ENCODE measurements around the gene CORIN. TPM values are rescaled to one million over a fixed set of nuclear protein-coding genes. Genes with fewer than 3 reads are reported as not detected.

CORIN gene
- total RNA-seq, 4 donors from 2014 or later, result 1.2 to 6.1 (median 2.5) TPM

DNA sequence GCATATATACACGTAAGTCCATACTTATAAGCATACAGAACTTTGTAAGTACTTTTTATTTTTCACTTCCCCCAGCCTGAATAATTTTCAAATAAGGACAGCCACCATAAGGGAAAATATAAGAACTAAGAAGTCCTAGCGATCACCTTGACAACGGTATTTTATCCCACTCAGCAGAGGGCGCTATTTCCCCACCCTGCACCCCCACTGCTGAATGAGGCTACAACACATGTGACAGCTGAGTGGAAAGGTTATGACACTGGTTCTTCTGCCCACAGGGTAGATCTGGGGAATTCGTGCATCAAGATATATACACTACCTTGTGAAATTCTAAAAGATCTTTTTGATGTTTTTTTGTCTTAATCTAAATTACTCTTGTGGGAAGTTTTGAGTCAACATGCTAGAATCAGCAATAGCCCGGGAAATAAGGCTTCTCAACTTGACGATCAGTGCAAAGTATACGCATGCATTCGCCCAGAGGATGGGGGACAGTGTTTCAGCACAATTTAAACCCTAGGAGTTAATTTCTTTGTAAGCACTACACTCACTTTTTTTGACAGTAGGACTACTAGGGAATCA, 151.5 kb downstream of the CORIN start:
- Histone ChIP-seq H3K4me1 (no peaks in the 10 kb centered on the region), H3K27ac (no peak overlapping the region), H3K27me3 (no peaks in the 10 kb centered on the region), H3K36me3 (no peaks in the 10 kb centered on the region), H3K4me3 (no peak overlapping the region), H3K9me3 (no peaks in the 10 kb centered on the region)
- no peak for DNase-seq (ENCODE audit: low spot score in 2 of 2)
- WGBS, result 54% methylated on average over 9 of the region's 9 CpGs
- TF ChIP-seq EP300 (IDR thresholded peaks at IDR 0.05) (no peak), CTCF (IDR thresholded peaks at IDR 0.05) (peak in 1 of 2 donors; percentile 53), POLR2A (IDR thresholded peaks at IDR 0.05) (no peak), POLR2AphosphoS5 (IDR thresholded peaks at IDR 0.05) (peak in 1 of 3 donors; percentile 12)

DNA sequence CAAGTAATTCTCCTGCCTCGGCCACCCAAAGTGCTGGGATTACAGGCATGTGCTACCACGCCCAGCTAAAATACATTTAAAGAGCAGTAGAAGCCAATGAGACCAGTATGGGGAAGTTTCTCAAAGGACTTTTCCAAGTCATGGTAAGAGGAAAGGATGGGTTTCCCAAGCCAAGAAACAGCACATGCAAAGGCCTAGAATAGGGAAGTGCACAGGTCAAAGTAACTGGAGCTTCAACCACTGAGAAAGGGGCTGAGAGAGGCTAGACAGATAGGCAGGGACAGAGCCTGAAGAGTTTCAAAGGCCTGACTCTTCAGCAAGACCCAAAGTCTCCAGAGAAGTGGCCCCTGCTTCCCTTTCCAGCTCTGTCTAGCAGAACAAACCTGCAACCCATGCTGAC, 162.1 kb downstream of the CORIN start:
- Histone ChIP-seq H3K27ac (no peak overlapping the region), H3K4me3 (no peak overlapping the region), H3K27me3 (no peaks in the 10 kb centered on the region), H3K36me3 (no peaks in the 10 kb centered on the region), H3K9me3 (no peaks in the 10 kb centered on the region), H3K4me1 (peaks cover 5% of the 10 kb centered on the region)
- 91% methylated on average over 2 of the region's 2 CpGs for WGBS
- no peak for DNase-seq (ENCODE audit: low spot score in 2 of 2)
- TF ChIP-seq EP300 (IDR thresholded peaks at IDR 0.05), result no peak
- TF ChIP-seq CTCF (IDR thresholded peaks at IDR 0.05), result no peak
- TF ChIP-seq POLR2AphosphoS5 (IDR thresholded peaks at IDR 0.05), result no peak
- TF ChIP-seq POLR2A (IDR thresholded peaks at IDR 0.05), result no peak

DNA sequence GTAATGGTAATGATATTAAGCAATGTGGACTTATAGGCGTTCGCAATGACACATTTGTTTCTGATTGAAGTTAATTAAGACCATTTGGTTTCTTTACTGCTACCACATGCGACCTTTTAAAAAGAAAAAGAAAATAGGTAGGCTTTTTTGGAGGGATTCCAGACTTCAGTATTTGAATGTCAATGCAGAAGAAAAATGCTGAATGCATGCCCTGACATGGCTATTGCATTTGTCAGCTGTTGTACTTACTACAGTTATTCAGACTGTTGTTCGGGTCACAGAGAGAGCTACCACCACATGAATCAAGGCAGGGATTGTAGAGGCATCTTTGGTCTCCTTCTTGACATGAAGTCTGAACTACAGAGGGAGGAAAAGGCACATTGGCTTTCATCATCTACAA, 163.7 kb downstream of the CORIN start:
- Histone ChIP-seq H3K36me3 (no peaks in the 10 kb centered on the region), H3K4me3 (no peak overlapping the region), H3K27me3 (no peaks in the 10 kb centered on the region), H3K9me3 (no peaks in the 10 kb centered on the region), H3K4me1 (peaks cover 5% of the 10 kb centered on the region), H3K27ac (no peak overlapping the region)
- TF ChIP-seq CTCF (IDR thresholded peaks at IDR 0.05) (no peak), POLR2AphosphoS5 (IDR thresholded peaks at IDR 0.05) (no peak), EP300 (IDR thresholded peaks at IDR 0.05) (no peak), POLR2A (IDR thresholded peaks at IDR 0.05) (no peak)
- 41% methylated on average over 4 of the region's 4 CpGs for WGBS
- DNase-seq (ENCODE audit: low spot score in 2 of 2), result no peak

- Histone ChIP-seq H3K36me3 (no peaks in the 10 kb centered on the region), H3K4me1 (peaks cover 5% of the 10 kb centered on the region), H3K27me3 (no peaks in the 10 kb centered on the region), H3K9me3 (no peaks in the 10 kb centered on the region), H3K4me3 (no peak overlapping the region), H3K27ac (no peak overlapping the region)
- no peak for DNase-seq (ENCODE audit: low spot score in 2 of 2)
- no peak for TF ChIP-seq CTCF (IDR thresholded peaks at IDR 0.05)
- TF ChIP-seq EP300 (IDR thresholded peaks at IDR 0.05), result no peak
- no peak for TF ChIP-seq POLR2A (IDR thresholded peaks at IDR 0.05)
- no peak for TF ChIP-seq POLR2AphosphoS5 (IDR thresholded peaks at IDR 0.05)
- WGBS, result 100% methylated on average over 3 of the region's 3 CpGs
These were observed 165.2 kb downstream of the CORIN start for GRCh38 chr4:47672696-47673095.

DNA sequence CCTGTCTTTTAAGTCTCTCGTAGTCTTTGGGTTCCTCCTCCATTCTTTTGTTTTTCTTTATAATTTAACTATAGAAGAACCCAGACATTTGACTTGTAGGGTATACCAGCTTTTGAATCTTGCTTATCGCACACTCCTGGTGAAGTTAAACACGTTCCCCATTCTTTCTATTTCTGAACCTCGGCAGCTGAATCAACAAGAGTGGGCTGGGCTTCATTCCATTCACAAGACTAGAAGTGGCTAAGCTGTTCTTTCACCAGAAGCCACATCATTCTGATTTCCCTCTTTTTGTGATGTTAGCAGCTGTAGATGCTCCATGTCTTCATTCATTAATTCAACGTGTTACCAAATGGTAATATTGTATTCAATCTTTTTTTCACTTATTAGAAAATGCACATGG, 167.9 kb downstream of the CORIN start:
- Histone ChIP-seq H3K27me3 (no peaks in the 10 kb centered on the region), H3K4me3 (no peak overlapping the region), H3K27ac (no peak overlapping the region), H3K9me3 (no peaks in the 10 kb centered on the region), H3K4me1 (peaks cover 5% of the 10 kb centered on the region), H3K36me3 (no peaks in the 10 kb centered on the region)
- DNase-seq (ENCODE audit: low spot score in 2 of 2), result no peak
- 54% methylated on average over 5 of the region's 5 CpGs for WGBS
- TF ChIP-seq EP300 (IDR thresholded peaks at IDR 0.05) (no peak), CTCF (IDR thresholded peaks at IDR 0.05) (no peak), POLR2AphosphoS5 (IDR thresholded peaks at IDR 0.05) (no peak), POLR2A (IDR thresholded peaks at IDR 0.05) (no peak)

Data from suprapubic skin (tissue), 4 donors.